ENCODE data around the gene CATSPER1. TPM values are rescaled to one million over a fixed set of nuclear protein-coding genes. Genes with fewer than 3 reads are reported as not detected.
"Not testable (repeated sequence)": the region's sequence is repeated elsewhere in the genome, so short reads cannot be mapped to it uniquely, and the experiment has no call there.

CATSPER1 gene
- polyA plus RNA-seq, 1 donor, result not detected

DNA sequence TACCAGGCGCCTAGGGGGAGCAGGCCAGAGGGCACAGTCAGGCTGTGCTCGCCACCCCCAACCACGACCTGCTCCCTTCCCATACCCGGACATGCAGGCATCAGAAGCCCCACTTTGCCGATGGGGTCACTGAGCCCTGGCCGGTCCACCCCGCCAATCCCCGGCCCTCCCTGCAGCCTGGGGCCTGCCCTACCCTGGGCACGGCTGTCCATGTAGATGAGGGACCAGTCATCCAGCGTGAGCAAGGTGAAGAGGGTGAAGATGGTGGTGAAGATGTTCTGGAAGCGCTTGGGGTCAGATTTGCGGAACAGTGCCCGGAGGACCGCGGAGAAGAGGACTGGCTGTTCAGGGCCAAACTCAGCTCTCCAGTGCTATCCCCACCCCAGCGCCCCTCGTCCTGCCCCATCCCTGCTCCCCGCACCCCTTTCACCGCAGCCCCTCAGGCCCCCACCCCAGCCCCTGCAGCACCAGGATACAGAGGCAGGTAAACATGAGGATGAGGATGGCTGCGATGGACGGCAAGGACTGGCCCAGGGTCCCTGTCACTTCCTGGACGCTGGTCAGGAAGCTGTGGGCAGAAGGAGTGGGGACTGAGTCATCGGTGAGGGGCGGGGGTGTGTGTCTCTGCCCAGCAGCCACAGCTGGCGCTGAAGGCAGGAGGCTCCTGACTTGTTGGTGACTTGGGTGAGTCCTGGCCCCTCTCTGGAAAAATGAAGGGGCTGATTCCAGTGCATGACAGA, 5.5 kb downstream of the CATSPER1 start:
- no peak for DNase-seq

DNA sequence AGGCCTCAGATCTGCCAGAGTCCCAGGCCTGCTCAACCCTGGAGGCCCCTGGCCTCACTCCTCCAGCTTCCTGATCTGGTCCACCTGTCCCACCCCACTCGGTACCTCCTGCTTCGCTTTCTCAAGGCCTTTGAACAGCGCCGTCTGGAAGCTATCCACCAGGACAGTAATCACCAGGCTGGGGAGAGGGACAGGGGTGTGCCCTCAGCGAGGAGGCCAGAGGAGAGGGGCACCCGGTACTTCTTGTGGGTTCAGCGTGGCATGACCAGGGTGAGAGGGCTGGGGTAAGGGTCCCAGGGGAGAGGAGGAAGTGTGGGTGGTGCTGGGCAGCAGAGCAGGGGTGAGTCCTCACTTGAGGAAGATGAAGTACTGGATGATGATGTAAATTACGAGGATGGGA, 6.1 kb downstream of the CATSPER1 start:
- no peak for DNase-seq

DNA sequence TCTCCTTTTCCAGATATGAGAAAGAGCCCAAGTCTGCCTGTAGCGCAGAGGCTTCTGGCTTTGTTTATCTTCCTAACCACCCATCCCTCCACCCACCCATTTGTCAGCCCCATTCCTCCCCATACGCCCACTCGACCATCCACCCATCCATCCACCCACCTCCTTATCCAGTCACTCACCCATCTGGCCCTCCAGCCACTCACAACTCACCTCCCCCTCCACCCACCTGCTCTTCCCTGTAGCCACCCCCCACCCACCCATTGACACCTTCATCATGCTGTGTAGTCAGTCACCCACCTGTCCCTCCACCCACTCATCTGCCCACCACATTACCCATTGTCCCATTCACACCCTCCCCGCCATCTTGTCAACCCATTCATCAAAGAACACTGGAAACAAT, 9.0 kb downstream of the CATSPER1 start:
- DNase-seq, result no peak

DNA sequence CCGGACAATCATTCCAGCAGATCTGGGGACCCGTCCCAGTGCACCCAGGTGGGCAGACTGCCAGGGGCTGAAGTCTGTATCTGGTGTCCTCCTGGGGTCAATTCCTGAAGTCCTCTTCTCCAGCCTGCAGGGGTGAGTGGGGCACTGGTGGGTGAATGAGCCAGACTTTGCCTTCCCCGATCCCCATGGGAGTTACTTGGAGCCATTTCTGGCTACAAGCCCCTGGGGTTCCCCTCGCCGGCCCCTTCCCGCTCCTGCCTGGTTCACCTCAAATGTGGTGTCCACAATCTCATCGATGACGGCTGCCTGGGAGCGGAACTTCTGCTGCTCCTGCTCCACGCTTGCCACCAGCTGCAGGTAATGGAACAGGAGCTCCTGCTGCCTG, 9.5 kb downstream of the CATSPER1 start:
- no peak for DNase-seq

DNA sequence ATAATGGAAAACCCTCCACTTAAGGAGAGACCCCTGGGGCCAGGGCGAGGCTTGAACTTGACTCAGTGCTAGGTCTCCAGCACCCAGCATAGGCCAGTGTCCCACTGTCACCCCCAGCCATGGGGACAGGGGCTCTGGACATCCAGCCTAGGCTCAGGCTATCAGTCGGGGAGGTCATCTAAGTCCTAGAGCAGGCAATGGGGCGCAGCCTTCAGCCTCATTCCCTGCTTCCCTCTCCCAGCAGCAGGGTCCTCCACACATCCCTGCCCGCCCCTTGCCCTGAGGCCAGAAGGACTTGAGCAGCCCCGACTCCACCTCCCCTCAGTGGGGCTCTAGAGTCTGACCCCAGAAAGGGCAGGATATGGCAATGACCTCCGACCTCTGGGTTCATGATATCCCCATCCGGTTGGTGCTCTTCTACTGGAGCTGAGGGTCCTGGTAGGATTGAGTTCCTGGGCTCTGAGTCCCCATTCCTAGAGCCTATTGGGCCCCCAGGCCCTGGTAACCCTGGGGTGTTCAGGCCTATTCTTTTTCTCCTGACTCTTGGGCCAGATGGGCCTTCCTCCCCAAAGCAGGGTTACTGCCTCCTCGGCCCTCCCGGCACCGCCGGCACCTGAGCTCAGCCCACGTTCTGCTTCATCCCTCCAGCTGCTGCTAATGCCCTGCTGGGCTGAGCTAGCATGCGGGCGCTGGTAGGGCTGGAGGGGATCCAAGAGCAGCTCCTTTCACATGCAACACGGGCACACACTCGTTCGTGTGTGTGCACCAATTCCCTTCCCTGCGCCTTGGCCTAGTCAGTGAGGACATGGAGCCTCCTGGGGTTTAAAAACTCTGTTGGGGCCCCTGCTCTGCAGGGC, 10.1 kb downstream of the CATSPER1 start:
- DNase-seq, result no peak

DNA sequence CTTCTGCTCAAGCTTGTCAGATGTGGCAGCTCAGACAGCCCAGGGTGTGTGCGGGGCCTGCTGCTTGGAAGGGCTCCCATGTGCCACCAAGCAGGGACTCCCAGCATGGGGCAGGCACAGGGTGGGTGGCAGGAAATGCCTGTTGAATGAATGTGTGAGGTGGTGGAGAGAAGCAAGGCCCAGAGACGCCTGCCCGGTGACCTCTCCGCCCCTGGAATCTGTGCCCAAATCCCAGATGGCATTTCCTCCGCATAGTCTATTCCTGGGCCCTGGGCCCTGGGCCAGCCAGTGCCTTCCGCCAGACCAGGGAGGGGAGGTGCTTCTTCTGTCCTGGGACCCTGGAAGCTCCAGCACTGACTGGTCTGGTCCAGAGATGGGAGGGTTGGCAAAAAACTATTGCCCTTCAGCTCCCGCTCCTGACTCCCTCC, 10.8 kb downstream of the CATSPER1 start:
- no peak for DNase-seq

DNA sequence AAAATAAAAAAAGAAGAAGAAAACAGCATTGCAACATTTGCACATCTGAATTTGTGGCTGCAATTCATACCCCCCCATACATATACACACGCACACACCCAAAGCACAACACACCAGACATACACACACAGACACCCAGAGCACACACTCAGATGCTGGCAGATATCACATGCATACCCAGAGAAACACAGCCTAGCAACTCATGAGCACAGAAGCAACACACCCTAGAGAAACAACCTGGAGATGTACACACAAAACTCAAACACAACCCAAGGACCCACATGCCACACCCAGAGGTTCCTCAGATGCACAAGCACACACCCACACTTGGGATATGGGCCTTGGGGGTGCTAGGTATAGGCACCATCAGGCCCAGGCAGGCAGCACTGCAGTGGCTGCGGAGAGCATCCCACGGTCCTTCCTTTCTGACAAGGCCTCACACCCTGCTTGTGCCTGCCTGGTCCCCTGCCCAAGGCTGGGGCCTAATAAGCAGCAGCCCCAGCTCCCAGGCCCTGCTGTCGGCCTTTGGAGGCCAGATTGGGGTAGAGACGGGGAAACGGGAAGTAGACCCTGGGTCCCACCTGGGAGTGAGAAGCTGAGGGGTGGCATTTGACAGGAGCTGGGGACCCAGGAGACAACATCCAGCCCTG, 11.3 kb downstream of the CATSPER1 start:
- DNase-seq, result no peak

DNA sequence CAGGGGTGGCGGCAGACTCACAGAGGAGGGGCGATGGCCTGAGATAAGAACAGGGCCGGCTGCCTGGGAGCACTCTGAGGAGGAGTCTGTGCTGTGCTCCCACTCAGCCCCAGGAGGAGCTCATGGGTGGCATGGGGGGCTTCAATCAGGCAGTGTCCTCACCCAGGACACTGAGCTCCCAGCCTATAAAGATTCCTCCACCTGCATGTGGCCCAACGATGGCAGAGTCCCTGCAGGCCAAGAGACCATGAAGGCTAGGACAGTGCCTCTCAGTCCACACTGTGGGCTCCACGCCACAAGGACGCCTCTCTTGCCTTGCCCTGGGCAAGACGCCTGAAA, 12.5 kb downstream of the CATSPER1 start:
- no peak for DNase-seq

DNA sequence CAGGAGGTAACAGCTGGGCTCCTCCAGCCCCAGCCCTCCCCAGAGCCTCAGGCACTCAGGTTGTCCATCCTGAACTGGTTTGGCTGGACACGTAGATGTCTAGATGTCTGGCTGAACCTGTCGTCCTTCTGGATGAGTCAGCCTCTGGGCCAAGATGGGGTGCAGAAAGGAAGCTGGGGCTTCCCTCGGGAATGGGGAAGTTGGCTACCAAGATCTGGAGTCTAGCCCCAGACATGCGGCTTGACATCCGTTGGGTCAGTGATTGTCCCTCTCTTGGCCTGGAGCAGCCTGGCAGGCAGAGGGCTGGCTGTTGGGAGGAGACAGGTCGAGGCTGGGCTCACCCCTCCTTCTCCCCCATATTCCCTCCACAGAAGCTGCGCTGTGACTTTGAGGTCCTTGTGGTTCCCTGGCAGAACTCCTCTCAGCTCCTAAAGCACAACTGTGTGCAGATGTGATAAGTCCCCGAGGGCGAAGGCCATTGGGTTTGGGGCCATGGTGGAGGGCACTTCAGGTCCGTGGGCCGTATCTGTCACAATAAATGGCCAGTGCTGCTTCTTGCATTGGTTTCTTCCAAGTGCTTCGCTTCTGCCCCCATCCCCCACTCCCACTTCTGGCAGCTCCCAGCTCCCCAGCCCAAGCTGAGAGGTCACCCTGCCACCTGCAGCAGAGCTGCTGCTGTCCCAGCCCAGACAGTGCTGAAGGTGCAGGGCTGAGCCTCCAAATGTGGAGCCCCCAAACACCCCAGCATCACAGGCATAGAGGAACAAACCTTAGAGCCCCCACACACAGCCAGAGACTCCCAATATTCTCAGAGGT, 13.1 kb downstream of the CATSPER1 start:
- no peak for DNase-seq

DNA sequence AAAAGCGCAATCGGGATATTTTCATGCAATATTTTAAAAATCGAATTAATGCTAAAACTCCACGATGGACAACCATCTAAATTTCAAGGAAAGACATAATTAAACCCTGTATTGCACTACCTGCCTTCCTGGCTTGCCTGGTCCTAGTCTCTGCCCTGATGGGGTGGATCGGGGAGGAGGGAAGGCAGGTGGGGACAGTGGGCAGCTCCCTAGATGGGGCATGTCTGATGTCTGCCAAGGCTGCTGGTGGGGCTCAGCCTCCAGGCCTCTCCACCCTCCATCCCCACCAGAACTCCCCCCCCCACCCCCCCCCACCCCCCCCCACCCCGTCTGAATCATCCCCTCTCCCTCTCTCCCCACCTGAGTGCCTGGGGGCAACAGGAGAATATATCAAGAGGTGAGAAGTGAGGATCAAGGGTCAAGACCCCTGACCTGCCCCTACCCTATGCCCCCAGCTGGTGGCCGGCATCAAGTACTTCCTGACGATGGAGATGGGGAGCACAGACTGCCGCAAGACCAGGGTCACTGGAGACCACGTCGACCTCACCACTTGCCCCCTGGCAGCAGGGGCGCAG, 13.8 kb downstream of the CATSPER1 start:
- DNase-seq, result no peak

DNA sequence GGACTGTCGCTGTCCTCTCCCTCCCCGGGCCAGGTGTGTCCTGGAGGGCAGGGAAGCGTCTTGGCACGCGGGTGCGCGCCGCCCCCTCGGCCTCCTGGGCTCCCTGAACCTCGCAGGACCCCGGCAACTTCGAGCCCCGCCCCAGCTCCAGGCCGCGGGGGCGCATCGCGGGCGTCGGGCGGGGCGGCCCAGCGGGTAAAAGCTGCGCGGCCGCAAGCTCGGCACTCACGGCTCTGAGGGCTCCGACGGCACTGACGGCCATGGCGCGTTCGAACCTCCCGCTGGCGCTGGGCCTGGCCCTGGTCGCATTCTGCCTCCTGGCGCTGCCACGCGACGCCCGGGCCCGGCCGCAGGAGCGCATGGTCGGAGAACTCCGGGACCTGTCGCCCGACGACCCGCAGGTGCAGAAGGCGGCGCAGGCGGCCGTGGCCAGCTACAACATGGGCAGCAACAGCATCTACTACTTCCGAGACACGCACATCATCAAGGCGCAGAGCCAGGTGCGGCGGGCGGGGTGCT, 14.4 kb downstream of the CATSPER1 start, which contains the start of gene CST6:
CST6 (plus strand) TSS at position 224 of the 519 bp plus-strand sequence; CDS start at position 261, 37 bp downstream.
- no peak for DNase-seq

DNA sequence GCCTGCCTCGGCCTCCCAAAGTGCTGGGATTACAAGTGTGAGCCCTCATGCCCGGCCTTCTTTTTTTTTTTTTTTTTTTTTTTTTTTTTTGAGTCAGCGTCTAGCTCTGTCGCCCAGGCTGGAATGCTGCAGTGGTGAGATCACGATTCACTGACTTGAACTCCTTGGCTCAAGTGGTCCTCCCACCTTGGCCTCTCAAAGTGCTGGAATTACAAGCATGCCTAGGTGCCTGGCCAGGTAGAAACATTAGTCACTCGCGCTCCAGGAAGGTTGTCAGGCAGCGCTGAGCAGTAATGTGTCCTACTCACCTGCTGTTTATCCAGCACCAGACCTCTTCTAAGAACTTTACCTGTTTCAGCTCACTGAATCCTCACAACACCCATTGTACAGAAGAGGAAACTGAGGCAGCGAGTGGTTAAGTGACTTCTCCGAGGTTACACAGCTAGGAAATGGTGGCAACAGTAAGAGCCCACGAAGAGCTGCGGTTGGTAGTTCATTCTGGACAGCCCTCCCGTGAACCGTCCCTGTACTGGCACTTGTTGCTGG, 15.0 kb downstream of the CATSPER1 start:
- no peak for DNase-seq

DNA sequence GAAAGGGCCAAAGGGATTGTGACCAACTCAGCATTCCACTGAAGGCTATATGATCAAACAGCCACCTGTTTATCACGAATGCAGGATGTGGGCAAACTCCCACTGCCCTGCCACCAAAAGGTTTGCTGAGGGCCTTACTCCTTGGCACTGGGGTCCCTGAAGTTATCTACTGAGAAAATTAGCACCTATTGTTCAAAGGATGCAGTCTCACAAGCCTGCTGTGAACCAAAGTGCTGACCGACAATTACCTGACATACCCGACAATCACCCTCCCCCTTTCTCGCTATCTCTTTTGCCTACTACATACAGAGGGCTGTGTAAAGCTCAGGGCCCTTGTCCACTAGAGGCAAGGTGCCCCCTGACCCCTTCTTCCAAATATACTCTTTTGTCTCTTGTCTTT, 16.2 kb downstream of the CATSPER1 start:
- DNase-seq, result not testable (repeated sequence)

DNA sequence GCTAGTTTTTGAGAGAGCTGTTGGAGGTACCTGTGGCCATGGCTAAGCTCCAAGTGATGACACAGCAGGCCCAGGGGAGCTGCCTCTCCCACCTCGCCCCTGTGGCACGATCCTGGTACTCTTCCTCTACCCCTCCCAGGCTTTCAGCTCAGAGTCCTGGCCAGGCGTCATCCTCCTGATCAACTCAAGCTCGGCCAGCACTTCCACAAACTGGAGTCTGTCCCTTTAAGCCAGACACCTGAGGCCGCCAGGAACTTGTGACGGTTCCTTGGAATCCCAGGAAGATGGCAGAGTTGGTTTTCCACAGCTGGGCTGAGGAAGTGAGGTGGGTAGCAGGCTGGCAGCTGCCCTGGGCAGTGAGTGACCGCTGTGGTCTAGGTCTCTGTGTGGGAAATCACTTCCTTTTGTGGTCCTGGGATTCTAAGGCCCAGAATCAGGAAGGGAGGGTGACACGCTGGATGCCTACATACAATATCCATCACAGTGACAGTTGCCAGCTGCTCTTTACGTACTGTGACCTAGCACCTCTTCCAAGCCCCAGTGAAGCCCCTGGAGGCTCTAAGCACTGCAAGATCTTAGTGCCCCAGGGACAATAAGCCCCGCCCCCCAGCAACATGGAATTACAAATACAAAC, 17.7 kb downstream of the CATSPER1 start:
- DNase-seq, result no peak

DNA sequence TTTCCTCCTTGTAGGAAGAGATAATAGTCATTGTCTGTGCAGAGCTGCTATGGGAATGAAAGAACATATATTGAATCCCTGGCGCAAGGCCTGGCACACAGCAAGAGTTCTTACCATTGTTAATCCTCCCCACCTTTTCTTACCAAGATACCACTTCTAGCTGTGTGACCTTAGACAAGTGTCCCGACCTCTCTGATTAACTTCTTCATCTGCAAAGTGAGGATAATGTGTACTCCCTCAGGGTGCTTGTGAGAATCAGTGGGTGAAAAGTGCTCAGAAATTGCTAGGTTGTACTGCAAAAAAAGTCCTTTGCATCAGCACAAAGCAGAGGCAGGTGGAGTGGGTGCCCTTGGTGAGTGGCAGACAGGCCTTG, 18.2 kb downstream of the CATSPER1 start:
- no peak for DNase-seq

DNA sequence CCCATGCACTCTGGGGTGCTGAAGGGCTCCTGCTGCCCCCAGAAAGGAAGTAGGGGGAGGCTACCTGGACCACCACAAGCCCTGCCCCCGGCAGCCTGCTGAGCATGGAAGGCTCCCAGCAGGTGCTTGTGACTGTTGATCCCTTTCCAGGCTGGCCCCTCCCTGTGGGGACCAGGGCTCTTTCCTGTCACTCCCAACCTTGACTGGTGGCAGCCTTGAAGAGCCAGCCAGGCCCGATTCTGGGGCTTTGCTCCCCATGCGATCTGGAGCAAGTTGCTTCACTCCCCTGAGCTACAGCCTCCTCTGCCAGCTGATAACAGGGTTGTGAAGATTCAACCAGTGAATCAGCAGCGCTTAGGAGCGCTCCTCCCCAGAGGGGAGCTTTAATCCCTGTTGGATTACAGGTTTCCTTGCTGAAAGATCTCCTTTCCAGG, 19.1 kb downstream of the CATSPER1 start:
- DNase-seq, result no peak

DNA sequence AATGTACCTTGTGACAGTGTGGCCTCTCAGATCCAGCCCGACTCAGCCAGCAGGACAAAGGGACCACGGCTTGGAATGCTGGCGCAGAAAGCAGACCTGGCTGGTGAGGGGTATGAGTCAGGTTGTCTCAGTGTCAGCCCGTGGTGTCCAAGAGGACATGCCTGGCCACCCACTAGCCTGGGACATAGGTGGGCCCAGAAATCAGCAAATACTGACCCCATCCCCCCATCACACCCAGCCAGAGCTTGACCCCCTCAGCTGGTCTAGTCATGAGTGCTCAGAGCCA, 19.4 kb downstream of the CATSPER1 start:
- DNase-seq, result no peak

DNA sequence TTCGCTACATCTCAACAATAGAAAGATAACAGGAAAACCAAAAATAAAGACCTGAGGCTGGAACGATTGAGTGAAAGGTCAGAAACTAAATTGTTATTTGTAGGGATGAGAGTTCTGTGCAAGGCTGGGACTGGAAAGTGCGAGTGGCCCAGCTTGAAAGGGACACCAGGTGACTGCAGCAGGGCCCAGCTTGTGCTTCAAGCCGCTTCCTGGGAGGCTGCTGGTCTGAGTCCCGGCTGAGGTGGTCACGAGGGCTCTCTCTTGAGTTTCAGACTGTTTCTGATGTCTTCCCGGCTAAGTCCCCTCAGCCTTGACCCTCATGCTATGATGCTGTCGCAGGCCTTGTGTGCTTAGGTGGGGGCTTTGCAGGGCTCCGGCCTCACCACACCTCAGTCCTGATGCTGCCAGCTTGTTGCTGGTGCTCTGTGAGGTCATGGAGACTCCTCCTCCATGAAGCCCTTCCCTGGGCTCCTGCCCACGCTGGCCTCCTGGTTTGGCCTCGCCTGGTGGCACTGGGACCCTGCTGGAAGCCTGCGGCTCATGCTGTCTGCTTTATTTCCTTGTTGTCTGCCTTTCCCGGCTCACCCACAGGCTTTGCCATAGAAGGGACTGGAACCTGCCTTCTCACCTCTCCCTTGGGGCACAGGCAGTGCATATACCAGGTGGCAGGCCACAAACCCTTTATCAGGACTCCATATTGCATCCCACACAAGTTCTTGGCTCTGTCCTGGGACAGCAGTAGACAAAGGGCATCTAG, 20.0 kb downstream of the CATSPER1 start:
- DNase-seq, result no peak

DNA sequence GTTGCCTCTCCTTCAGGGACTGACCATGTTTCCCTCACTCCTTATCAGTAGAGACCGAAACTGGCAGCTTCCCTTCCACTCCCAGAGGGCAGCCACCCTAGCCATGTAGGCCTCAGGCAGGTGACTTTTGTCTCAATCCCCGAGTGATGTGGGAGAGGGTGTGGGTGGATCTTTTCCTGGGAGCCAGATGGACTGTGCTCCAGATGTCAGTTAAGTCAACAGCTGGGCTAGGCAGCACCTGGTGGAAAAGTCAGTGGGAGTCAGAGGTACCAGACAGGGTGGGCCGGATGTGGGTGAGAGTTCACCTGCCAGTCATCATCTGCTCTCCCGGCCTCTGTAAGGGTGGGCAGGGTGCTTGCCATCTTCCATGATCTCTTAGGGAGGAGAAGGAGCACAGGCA, 22.1 kb downstream of the CATSPER1 start:
- no peak for DNase-seq

DNA sequence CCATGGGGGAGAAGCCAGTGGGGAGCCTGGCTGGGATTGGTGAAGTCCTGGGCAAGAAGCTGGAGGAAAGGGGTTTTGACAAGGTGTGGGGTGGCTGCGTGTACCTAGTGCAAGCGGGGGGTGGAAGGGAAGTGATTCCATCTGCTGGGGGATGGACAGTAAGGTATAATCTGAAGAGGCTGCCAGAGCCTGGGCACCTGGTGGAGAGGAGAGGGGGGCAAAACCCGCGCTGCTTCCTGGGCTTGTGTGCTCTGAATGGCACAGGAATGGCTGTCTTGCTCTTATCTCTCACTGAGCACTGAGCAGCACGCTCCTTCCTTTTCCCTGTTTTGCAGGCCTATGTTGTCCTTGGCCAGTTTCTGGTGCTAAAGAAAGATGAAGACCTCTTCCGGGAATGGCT, 23.0 kb downstream of the CATSPER1 start:
- no peak for DNase-seq
